ENCODE data around the gene RXRG. TPM values are rescaled to one million over a fixed set of nuclear protein-coding genes. Genes with fewer than 3 reads are reported as not detected.

The RXRG gene
- not detected in 2 replicates for total RNA-seq

DNA sequence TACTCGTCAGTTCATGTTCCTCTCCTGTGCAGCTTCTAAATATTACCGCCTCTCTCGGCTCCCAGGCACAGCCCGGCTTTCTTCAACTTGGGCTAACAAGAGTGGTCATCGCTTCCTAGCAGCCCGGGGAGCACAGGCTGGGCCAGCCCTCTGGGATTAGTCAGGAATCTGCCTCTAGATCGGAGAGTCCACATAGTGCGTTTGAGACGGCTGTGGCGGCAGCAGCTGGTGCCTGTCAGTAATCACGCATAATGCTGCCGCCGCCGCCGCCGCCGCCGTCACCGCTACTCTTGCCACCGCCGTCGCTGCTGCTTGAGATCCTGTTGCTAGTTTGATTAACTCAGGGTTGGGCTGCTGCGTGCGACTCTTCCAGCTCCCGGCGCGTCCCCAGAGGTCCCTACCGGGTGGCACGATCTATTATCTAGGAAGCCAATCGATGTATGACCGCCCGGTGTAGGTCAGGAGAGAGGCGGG lies at the start of gene RXRG:
Gene RXRG (minus strand): TSS at position 230 of the 474 bp plus-strand sequence. CDS start 233 bp downstream, outside the sequence.
- peak; percentile 6 for DNase-seq (ENCODE audit: low read depth)
- TF ChIP-seq, protein P1, sequence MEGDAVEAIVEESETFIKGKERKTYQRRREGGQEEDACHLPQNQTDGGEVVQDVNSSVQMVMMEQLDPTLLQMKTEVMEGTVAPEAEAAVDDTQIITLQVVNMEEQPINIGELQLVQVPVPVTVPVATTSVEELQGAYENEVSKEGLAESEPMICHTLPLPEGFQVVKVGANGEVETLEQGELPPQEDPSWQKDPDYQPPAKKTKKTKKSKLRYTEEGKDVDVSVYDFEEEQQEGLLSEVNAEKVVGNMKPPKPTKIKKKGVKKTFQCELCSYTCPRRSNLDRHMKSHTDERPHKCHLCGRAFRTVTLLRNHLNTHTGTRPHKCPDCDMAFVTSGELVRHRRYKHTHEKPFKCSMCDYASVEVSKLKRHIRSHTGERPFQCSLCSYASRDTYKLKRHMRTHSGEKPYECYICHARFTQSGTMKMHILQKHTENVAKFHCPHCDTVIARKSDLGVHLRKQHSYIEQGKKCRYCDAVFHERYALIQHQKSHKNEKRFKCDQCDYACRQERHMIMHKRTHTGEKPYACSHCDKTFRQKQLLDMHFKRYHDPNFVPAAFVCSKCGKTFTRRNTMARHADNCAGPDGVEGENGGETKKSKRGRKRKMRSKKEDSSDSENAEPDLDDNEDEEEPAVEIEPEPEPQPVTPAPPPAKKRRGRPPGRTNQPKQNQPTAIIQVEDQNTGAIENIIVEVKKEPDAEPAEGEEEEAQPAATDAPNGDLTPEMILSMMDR (IDR thresholded peaks at IDR 0.05; ENCODE audit: insufficient read depth, low read depth, low read length), result no peak
- H3K4me3 ChIP-seq (ENCODE audit: low read depth, low read length), result no peak within 1 kb of the TSS

DNA sequence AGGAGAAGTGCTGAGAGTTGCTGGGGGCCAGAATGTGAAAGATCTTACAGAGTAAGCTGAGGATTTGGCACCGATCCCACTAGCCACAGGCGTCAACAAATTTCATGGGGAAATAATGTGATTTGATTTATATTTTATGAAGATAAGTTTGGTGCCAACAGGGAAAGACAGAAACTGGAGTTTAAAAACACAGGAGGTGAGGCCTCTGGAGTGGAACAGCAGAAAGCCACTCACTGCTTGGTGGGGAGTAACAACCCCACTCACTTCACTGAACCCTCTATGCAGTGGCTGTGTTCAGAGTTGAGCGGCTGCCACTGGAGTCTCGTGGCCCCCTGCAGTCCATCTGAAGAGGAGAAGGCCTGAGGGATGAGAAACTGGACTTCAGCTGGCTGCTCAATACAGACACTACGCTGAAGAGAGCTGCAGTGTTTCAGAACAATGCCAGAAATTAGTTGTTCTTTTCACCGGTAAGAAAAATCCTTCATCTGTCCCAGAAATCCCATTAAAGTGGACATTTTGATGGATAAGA lies 48.0 kb upstream of the RXRG start:
- H3K4me3 ChIP-seq (ENCODE audit: low read depth, low read length), result no peak overlapping the region
- no peak for DNase-seq (ENCODE audit: low read depth)
- TF ChIP-seq, protein P1 (IDR thresholded peaks at IDR 0.05; ENCODE audit: insufficient read depth, low read depth, low read length), result no peak

DNA sequence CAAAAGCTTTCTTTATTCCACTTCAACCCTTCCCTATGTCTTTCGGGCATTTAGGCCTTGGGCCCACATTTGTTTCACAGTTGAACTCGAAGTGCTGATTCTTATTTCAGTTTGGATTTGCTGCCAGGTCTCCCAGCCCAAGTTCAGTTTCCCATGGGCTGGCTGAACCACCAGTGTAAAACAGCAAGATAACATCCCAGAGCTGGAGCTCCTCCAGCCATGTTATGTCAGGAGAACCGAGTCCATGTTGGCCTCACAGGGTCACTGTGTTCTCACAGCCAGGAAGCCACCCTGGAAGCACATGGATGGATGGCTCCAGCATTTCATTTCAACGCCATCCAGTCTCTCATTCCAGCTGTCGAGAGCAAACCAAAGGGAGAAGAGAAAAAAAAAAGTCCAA lies 45.2 kb upstream of the RXRG start:
- H3K4me3 ChIP-seq (ENCODE audit: low read depth, low read length), result no peak overlapping the region
- DNase-seq (ENCODE audit: low read depth), result no peak
- TF ChIP-seq, protein P1 (IDR thresholded peaks at IDR 0.05; ENCODE audit: insufficient read depth, low read depth, low read length), result no peak

DNA sequence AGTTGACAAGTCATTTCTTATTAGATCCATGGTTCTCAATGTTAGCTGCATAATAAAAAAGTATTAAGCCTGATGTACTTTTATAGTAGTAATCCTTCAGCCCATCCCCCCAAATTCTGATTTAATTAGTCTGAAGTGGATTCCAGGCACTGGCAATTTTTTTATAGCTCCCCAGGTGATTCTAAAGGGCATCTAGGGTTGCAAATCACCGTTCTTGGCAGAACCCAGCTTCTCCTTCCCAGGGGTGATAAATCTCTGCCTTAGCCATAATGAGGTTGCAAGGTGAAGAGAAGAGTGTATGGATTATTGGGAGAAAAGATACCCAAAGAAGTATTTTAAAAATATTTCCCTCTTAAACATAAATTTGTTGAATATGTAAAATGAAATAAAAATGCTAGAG lies 43.0 kb upstream of the RXRG start:
- no peak overlapping the region for H3K4me3 ChIP-seq (ENCODE audit: low read depth, low read length)
- TF ChIP-seq, protein P1 (IDR thresholded peaks at IDR 0.05; ENCODE audit: insufficient read depth, low read depth, low read length), result no peak

DNA sequence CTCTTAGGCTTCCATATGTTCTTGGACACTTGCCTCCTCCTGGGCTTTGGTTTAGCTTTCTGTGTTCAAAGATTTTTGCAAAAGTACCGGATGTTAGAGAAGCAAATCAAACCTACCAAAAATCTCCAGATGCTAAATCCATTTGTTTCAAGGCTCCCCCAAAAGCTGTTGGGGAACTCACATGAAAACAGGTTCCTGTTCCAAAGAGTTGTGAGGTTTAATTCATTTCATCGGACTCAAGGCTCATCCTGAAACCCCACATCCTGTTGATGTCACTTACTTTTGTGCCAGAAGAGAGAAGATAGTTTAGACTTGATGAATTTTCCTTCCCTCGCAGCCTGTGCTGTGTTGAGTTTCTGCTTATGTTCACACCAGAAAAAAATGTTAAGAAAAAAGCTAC lies 41.7 kb upstream of the RXRG start:
- no peak for DNase-seq (ENCODE audit: low read depth)
- no peak overlapping the region for H3K4me3 ChIP-seq (ENCODE audit: low read depth, low read length)
- TF ChIP-seq, protein P1 (IDR thresholded peaks at IDR 0.05; ENCODE audit: insufficient read depth, low read depth, low read length), result no peak

More for the DNA sequence above, 43.0 kb upstream of the RXRG start:
- DNase-seq (ENCODE audit: low read depth), result no peak

DNA sequence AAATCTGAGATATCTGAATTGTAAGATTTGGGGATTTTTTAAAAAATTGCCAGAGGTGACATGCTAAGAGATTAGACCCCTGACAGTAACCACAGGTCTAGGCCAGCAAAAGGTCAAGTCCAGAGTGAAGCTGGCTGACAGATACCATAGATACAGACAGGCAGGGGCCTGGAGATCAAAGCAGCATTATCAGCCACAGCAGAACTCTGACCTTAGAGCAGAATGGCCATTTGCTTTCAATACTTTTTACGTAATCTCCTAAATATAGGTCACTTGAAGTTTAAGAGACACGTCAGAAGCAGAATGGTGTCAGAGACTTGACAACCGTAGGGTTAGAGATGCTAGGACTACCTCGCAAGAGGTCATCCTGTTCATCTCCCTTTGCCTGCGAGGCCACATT lies 40.8 kb upstream of the RXRG start:
- TF ChIP-seq, protein P1 (IDR thresholded peaks at IDR 0.05; ENCODE audit: insufficient read depth, low read depth, low read length), result no peak

DNA sequence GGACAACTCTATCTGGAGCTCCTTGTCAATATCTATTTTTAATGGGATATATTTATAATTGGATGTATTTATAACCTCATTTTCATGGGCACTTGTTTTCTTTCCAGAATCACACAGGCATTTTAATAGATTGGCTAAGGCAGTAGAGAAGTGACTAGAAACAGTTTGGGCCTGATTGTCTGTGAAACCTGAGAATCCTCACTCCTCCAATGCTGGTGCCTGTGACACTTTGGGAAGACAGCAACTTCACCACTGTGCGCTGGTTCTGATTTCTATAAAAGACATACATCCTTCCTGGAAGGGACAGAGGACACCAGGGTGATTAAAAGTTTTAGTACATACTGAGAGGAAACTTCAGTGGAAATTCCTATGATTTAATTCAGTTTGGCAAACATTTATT lies 39.6 kb upstream of the RXRG start:
- TF ChIP-seq, protein P1 (IDR thresholded peaks at IDR 0.05; ENCODE audit: insufficient read depth, low read depth, low read length), result no peak
- H3K4me3 ChIP-seq (ENCODE audit: low read depth, low read length), result no peak overlapping the region
- no peak for DNase-seq (ENCODE audit: low read depth)

More for the DNA sequence above, 40.8 kb upstream of the RXRG start:
- DNase-seq (ENCODE audit: low read depth), result no peak
- no peak overlapping the region for H3K4me3 ChIP-seq (ENCODE audit: low read depth, low read length)
